HTERT RPE-1 (cell line): ENCODE measurements around the gene SLC22A15.

Experiments
- in situ Hi-C: fragments of 300-500 bp; cut with MboI; formaldehyde crosslinking; loops from 4 replicates; pipeline ENCODE4 v1.14.3; 2020; ENCODE audit warnings: low sequenced_read_pairs

The SLC22A15 gene

GRCh38 chr1:116099379-116099778, 123.1 kb downstream of the SLC22A15 start:
- in situ Hi-C loops = no loop called here

GRCh38 chr1:116099919-116100318, 123.6 kb downstream of the SLC22A15 start:
- in situ Hi-C loops = no loop called here

GRCh38 chr1:116104667-116105066, 128.4 kb downstream of the SLC22A15 start:
- in situ Hi-C loops = no loop called here

DNA sequence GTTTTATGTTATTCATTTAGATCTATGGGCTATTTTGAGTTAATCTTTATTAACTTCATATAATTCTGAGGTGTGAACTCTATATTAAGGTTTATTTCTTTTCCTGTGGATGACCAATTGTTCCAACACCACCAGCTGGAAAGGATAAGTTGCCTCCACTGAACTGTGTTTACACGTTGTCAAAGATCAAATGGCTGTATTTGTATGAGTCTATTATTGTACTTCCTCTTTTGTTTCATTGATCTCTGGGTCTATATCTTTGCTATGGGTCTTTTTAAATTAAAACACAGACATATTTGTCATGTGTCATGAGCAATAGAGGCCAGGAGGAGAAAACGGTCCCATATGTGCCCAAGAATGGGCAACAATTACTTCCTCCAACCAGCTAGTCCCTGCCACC, 129.7 kb downstream of the SLC22A15 start:
- in situ Hi-C loops = no loop called here

GRCh38 chr1:116106646-116107045, 130.3 kb downstream of the SLC22A15 start:
- in situ Hi-C loops = no loop called here

GRCh38 chr1:116107371-116107770, 131.1 kb downstream of the SLC22A15 start:
- in situ Hi-C loops = no loop called here

DNA sequence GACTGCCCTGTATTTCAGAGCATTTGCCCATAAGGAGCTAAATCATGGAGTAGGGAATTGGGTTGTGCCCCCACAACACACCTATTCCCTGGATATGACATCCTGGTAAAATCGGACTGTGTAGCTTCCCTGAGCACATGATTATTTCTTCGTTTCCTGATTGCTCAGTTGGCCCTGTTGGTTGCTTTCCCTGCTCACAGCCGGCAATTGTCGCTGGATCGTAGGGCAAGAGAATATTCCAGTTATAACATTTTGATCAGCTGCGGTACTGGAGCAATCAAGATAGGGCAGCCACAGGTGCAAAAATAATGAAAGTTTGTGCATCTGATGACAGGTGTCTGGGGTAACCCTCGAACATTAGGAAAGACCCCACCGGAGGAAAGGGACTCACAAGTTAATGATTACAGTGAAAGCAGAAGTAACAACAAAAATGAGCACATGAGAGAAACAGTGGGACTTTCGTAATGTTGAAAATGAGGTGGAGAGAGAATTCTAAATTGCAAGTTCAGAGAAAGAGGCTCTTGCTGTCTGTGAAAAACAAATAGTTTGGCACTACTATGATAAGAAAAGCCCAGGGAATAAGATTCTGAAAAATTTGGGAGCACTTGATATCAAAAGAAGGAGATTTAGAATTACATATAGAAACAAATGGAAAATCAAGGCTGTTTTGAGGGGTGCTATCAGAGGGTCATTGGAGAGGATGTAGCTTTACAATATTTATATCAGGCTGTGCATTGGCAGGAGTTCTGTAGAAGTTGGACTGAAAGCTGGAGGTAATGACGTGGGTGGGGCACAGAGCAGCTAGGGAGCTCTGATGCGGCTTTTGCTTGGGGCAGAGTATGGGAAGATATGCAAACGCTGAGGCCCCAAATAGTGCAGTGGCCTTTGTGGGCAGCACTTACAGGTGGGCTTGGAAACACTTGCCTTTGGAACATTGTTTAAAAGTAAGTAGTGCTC, 134.5 kb downstream of the SLC22A15 start, which contains the start of gene MAB21L3:
Gene MAB21L3 (plus strand): TSS at position 833 of the 957 bp plus-strand sequence. CDS start 1,217 bp downstream, outside the sequence.
- in situ Hi-C loops = no loop called here

GRCh38 chr1:116111524-116112021, 135.3 kb downstream of the SLC22A15 start:
- in situ Hi-C loops = no loop called here

GRCh38 chr1:116112388-116113140, 136.3 kb downstream of the SLC22A15 start:
- in situ Hi-C loops = no loop called here

DNA sequence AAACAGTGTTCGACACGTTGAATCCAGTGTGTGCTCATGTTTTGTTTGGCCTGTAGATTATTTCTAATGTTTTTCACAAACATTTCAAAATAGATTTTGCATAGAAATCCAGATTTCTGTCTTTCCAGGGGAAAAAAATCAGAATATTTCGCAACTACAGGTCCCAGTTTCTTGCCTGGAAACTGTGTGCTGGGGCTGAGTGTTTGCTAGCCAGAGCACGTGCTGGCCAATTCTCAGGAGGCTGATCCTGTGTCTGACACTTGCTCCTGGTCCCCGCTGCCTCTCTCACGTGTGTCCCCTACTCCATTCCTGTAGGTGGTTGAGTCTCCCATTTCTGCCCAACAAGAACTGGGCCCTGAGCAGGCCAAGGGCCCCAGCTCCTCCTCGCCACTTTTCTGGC, 137.3 kb downstream of the SLC22A15 start:
- in situ Hi-C loops = no loop called here

DNA sequence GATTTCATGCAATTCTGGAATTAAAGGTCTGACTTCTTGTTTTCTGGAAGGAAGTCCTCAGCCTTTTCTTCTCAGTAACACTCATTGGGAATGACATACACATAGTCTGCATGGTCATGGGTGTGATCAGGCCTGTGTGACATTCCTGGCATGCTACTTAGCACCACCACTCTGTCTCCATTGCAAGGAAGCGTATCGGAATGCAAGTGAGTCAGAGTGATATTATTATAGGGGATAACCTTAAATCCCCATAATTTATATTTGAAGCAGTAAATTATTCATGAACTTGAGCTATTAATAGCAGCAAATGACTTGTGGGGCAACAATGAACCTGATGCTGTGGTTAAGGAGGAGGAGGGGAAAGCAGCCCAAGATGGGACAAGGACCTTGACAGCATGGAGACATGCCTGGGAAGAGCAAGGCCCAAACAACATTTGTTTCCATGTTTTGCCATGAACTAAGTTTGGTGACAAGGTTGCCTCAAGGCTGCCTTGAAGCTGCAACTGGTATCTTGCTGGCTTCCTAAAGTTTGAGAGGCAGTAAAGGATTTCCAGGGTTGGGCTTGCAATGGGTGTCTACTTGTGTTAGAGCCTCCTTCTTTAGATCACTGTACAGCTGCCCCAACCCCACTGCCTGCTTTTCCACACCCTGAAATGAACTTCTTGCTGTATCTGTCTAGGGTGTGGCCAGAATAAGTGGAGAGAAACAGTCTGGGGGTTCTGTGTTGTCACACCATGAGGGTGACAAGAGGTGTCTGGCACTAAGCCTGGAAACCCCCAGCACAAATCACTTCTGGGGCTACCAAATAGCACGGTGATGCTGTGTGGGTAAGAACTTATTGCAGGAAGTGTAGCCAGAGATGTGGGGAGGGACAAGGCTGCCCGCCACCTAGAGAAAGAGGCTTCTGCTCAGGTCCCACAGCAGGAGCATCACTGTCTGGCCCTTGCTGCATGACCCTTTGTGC, 139.4 kb downstream of the SLC22A15 start:
- in situ Hi-C loops = no loop called here

DNA sequence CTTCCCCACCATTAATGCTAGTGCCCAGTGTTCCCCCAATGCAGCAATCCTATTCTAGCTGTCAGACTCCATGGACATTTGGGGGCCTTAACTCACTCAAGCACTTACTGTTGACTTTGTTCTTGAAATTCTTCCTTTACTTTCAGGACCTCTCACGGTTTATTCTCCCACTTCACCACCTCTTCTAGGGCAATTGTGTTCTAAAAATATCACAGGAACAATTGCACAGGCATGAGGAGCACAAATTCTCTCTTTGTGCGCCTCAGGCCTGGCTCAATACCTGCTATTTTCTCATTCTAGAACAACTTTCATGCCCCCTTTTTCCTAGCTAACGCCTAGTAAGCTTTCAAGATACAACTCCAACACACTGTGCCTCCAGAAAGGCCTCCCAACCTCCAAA, 142.2 kb downstream of the SLC22A15 start:
- in situ Hi-C loops = no loop called here
